DOHH2 (cell line): ENCODE measurements around the gene PBRM1.

ENCODE experiments used
- EZH2phosphoT487 ChIP-seq: fragments of 200-600 bp; sonication (generic); IDR thresholded peaks from 2 replicates; pipeline ENCODE4 v1.6.1; 2017; ENCODE audit warnings: borderline replicate concordance, mild to moderate bottlenecking, antibody characterized with exemption, low read length, moderate library complexity, mixed read lengths
- TF ChIP-seq, protein P1 (sequence below): fragments of 200-600 bp; sonication (generic); IDR thresholded peaks from one replicate; pipeline ENCODE4 v1.5.1; 2014; ENCODE audit warnings: antibody characterized with exemption, mild to moderate bottlenecking, low read depth, low read length; ENCODE audit not compliant: poor library complexity, severe bottlenecking

DNA sequence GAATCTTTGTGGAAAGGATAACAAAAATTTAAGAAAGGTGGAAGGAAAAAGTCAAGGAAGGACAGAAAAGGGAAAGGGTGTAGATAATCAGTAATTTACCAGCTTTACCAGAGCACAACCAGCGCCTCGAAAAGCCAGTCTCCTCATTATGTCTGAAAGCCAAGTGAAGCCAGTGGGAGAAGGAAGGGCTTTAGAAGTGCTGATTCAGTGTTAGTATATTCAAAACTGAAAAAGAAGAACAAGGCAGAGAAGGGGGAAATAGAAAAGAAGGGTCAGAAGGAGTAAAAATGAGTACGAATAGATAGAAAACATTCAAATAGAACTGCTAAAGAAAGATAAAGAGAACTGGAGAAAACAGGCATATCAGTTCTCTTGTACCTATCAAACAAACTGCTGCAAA lies 4.1 kb downstream of the PBRM1 start:
- TF ChIP-seq, protein P1, sequence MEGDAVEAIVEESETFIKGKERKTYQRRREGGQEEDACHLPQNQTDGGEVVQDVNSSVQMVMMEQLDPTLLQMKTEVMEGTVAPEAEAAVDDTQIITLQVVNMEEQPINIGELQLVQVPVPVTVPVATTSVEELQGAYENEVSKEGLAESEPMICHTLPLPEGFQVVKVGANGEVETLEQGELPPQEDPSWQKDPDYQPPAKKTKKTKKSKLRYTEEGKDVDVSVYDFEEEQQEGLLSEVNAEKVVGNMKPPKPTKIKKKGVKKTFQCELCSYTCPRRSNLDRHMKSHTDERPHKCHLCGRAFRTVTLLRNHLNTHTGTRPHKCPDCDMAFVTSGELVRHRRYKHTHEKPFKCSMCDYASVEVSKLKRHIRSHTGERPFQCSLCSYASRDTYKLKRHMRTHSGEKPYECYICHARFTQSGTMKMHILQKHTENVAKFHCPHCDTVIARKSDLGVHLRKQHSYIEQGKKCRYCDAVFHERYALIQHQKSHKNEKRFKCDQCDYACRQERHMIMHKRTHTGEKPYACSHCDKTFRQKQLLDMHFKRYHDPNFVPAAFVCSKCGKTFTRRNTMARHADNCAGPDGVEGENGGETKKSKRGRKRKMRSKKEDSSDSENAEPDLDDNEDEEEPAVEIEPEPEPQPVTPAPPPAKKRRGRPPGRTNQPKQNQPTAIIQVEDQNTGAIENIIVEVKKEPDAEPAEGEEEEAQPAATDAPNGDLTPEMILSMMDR, result no peak
- no peak for TF ChIP-seq EZH2phosphoT487
